Brain pericyte (primary cell): ENCODE measurements around the gene FMO5.

Experiments used
- DNase-seq: peaks from one replicate; pipeline ENCODE4 v3.0.0-alpha.2; 2012; ENCODE audit warnings: low read depth, low spot score

FMO5 gene

GRCh38 chr1:147151244-147151643 is 73.9 kb downstream of the FMO5 start:
- DNase-seq, result no peak

- no peak for DNase-seq
Observed at GRCh38 chr1:147142886-147143285, 82.3 kb downstream of the FMO5 start.
